22Rv1 (cell line): ENCODE results near the gene SLC25A33.

Experiments
- CTCF ChIP-seq: fragments of 450-650 bp; IDR thresholded peaks from 2 replicates; pipeline ENCODE4 v1.5.1; 2017; ENCODE audit warnings: mild to moderate bottlenecking
- ZFX ChIP-seq: fragments of 450-650 bp; IDR thresholded peaks from 2 replicates; pipeline ENCODE4 v1.6.1; 2017; ENCODE audit warnings: antibody characterized with exemption, borderline replicate concordance

DNA sequence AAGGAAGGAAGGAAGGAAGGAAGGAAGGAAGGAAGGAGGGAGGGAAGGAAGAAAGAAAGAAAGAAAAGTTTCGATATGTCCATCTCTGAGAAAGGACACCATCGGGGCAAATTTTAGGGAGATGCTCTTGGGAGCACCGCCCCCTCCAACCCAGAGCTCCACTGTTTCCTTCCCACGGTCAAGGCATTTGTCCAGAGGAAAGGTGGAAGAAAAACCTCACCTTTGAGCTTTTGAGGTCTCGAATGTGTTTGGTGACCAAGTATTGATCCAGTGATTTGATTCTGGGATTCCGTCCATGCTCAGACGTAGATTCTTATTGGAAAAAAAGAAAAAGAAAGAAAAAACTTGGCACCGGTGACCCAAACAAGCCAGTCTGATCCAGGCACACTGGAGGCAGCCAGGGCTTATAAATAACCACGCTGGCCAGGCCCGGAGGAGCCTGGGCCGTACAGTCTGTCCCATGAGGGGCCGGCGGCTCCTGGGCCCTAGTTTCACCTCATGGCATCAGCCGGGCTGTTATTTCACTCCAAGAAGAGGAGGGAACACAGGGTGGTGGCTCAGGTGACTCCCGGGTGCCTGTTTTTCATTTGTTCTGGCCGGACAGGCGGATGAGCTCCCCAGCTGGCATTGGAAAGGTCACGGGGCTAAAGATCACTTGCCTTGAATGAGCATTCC is 36.1 kb upstream of the SLC25A33 start:
- TF ChIP-seq CTCF (no peak), ZFX (no peak)
